H1 (cell line): ENCODE results near the gene LGALS12.

Experiments
- CREB1 ChIP-seq: IDR thresholded peaks from 2 replicates; pipeline ENCODE4 v1.6.1; 2012; ENCODE audit warnings: inconsistent platforms
- CTCF ChIP-seq, 3 experiments: IDR thresholded peaks; 1 replicate in 2 of 3; 2 replicates in 1 of 3; pipeline versions ENCODE4 v1.5.1 to v1.6.1; 2011; ENCODE audit warnings: low read length in 3 of 3, mild to moderate bottlenecking in 3 of 3, inconsistent platforms in 2 of 3, low read depth in 1 of 3, moderate library complexity in 1 of 3; ENCODE audit not compliant: insufficient read depth in 1 of 3; ENCODE audit errors: control extremely low read depth in 1 of 3
- EP300 ChIP-seq, 2 experiments: IDR thresholded peaks; 1 replicate in 1 of 2; 2 replicates in 1 of 2; pipeline ENCODE4 v1.6.1; 2011 to 2012; ENCODE audit warnings: low read depth in 2 of 2, low read length in 2 of 2, mild to moderate bottlenecking in 2 of 2, borderline replicate concordance in 1 of 2, inconsistent platforms in 1 of 2, moderate library complexity in 1 of 2
- HDAC2 ChIP-seq, 2 experiments: fragments of 300-600 bp in 1 of 2; sonication (generic) in 1 of 2; IDR thresholded peaks; 2 replicates each; pipeline ENCODE4 v1.6.1; 2011 to 2012; ENCODE audit warnings: low read depth in 2 of 2, low read length in 2 of 2, mild to moderate bottlenecking in 2 of 2, moderate library complexity in 2 of 2, borderline replicate concordance in 1 of 2, inconsistent platforms in 1 of 2
- KDM5A ChIP-seq: fragments of 200-600 bp; IDR thresholded peaks from 2 replicates; pipeline ENCODE4 v1.7.1; 2012; ENCODE audit warnings: mild to moderate bottlenecking, low read length, inconsistent platforms, mixed read lengths
- MAFK ChIP-seq: IDR thresholded peaks from 2 replicates; pipeline ENCODE4 v1.6.1; 2012; ENCODE audit warnings: low read depth, mild to moderate bottlenecking, improper control_type of control experiment, low read length
- NRF1 ChIP-seq: IDR thresholded peaks from 2 replicates; pipeline ENCODE4 v1.6.1; 2011; ENCODE audit warnings: mild to moderate bottlenecking, low read depth, low read length, improper control_type of control experiment
- POLR2A ChIP-seq, 2 experiments: IDR thresholded peaks; 1 replicate in 1 of 2; 2 replicates in 1 of 2; pipeline ENCODE4 v1.6.1; 2011; ENCODE audit warnings: low read depth in 2 of 2, low read length in 2 of 2, mild to moderate bottlenecking in 2 of 2; ENCODE audit errors: control extremely low read depth in 1 of 2
- RAD21 ChIP-seq, 2 experiments: IDR thresholded peaks in 1 of 2; conservative IDR thresholded peaks in 1 of 2; 2 replicates each; pipeline ENCODE4 v1.6.1; 2011; ENCODE audit warnings: low read depth in 2 of 2, low read length in 2 of 2, improper control_type of control experiment in 1 of 2, inconsistent platforms in 1 of 2, mild to moderate bottlenecking in 1 of 2, moderate library complexity in 1 of 2

DNA sequence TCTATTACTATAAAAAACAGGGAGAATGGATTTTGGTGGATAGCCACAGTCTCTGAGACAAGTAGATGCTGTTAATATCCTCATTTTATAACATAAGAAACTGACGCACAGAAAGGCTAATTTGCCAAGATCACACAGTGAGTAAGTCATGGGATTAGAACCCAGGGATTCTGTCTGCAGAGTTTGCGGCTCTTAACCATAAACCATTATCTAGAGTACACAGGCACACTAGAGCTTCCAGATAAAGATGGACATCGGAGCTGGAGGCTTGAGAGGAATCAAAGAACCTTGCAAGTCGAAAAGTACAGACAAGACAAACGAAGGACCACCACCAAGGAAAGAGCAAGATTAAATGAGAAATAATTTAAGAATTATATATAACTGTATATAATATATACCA, 11.3 kb downstream of the LGALS12 start:
- TF ChIP-seq KDM5A, result no peak
- TF ChIP-seq POLR2A (IDR thresholded peaks at IDR 0.05; ENCODE audit: control extremely low read depth in 1 of 2, low read depth in 2 of 2, low read length in 2 of 2), result no peak
- no peak for TF ChIP-seq EP300 (IDR thresholded peaks at IDR 0.05; ENCODE audit: borderline replicate concordance in 1 of 2, low read depth in 2 of 2, low read length in 2 of 2)
- TF ChIP-seq NRF1, result no peak
- TF ChIP-seq CREB1, result no peak
- TF ChIP-seq CTCF (IDR thresholded peaks at IDR 0.05; ENCODE audit: control extremely low read depth in 1 of 3, insufficient read depth in 1 of 3, low read depth in 1 of 3, low read length in 3 of 3), result no peak
- TF ChIP-seq MAFK, result no peak
- no peak for TF ChIP-seq RAD21 (IDR thresholded peaks at IDR 0.05 in 1 of 2, conservative IDR thresholded peaks at IDR 0.05 in 1 of 2; ENCODE audit: low read depth in 2 of 2, low read length in 2 of 2)
- TF ChIP-seq HDAC2 (IDR thresholded peaks at IDR 0.05; ENCODE audit: borderline replicate concordance in 1 of 2, low read depth in 2 of 2, low read length in 2 of 2), result no peak
